Measurements from ENCODE around the gene ARHGEF3. TPM values are rescaled to one million over a fixed set of nuclear protein-coding genes. Genes with fewer than 3 reads are reported as not detected.

Gene ARHGEF3
- total RNA-seq, 1 donor from 2014 or later = 0.52 TPM

DNA sequence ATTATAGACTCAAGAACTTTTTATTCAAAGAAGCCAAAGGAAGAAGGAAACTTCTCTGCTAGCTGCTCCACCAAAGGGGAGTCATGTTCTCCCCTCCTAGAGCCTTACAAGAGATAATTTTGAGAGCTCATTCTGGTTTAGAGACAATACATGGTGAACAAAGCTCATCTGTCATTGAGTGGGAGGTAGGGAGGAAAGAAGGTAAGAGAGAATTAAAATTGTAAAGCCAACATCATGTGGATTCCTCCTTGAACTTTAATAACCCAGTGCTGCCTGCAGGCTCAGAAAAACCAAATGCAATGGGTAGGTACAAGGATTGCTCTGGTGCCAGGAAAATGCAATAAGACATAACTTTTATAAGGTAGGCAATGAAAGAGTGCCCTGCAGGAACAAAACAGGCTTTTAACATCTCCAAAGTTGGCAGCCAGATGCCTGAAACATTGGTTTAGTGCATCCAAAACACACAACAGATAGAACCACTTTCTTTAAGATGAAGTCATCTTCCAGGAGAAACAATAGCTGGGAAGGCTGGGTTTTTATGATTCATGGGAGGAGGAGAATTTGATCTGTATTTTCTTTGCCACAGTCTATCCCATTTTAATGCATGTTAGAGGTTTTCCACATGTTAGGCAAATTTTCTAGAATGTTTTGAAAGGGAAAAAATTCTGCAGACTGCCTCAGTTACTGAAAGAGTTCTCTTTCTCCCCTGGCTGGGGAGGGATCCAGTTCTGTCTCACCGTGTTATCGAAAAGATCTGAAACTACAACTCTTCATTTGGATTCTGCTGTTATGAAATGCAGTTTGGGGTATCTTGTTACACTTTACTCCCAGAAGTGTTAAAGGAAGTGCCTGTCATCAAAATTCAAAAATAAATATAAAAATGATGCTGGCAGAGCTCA lies 11.3 kb upstream of the ARHGEF3 start:
- H3K9me3 Mint-ChIP-seq = no peaks in the 10 kb centered on the region
- no peak for DNase-seq (ENCODE audit: low spot score)
- no peak overlapping the region for H2AFZ ChIP-seq (replicated peaks)
- no peaks in the 10 kb centered on the region for H3K27me3 ChIP-seq
- H4K20me1 ChIP-seq (ENCODE audit: low read depth) = no peaks in the 10 kb centered on the region
- H3K4me1 Mint-ChIP-seq = peaks cover 7% of the 10 kb centered on the region
- H3F3A ChIP-seq (ENCODE audit: low read depth) = no peaks in the 10 kb centered on the region
- H3K4me1 ChIP-seq = no peaks in the 10 kb centered on the region
- no peak overlapping the region for H3K4me3 ChIP-seq
- no peaks in the 10 kb centered on the region for H3K36me3 Mint-ChIP-seq
- peaks cover 3% of the 10 kb centered on the region for H3K27me3 Mint-ChIP-seq (ENCODE audit: insufficient read depth, low read depth)
- no peaks in the 10 kb centered on the region for H3K79me2 ChIP-seq (ENCODE audit: low read depth)
- no peak for TF ChIP-seq EZH2phosphoT487 (IDR thresholded peaks at IDR 0.05)
- TF ChIP-seq CTCF (IDR thresholded peaks at IDR 0.05) = no peak
- TF ChIP-seq EZH2 (IDR thresholded peaks at IDR 0.05) = no peak
- no peak overlapping the region for H3K9ac ChIP-seq
- no peaks in the 10 kb centered on the region for H3K9me3 ChIP-seq (ENCODE audit: low read depth)
- no peak overlapping the region for H3K27ac Mint-ChIP-seq
- no peak overlapping the region for H3K4me2 ChIP-seq
- H3K27ac ChIP-seq = no peak overlapping the region
- H3K36me3 ChIP-seq = no peaks in the 10 kb centered on the region
- H3K4me3 Mint-ChIP-seq = no peak overlapping the region

DNA sequence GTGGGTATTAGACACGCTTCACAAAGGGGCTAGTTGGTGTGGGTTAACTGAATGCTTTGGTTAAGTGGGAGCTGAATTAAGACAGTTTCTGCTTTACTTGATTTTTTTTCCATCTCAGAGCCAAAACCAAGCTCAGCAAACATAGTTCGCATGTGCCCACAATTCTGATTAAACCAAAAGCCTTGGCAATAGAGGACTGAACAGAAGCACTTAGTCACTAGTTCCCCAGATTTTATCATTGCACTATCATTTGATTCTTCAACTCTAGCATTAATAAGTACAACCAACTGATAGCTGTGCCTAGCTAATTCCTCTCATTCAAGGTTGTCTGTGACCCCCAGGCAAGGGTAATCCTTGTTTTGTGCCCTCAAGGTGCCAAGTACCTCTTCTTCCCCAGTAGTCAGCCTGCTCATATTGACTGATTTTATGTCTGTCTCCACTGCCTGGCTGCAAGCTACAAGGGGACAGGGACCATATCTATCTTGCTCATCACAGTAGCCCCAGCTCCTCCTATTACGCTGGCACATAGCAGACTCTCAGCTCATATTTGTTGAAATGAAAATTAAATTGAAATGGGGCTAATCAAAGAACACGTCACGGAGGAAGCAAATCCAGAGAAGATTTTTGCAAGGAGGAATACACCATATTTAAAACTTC lies 9.9 kb upstream of the ARHGEF3 start:
- Mint-ChIP-seq H3K36me3 (no peaks in the 10 kb centered on the region), H3K27me3 (ENCODE audit: insufficient read depth, low read depth) (no peaks in the 10 kb centered on the region), H3K4me1 (peaks cover 7% of the 10 kb centered on the region), H3K9me3 (no peaks in the 10 kb centered on the region), H3K27ac (no peak overlapping the region), H3K4me3 (no peak overlapping the region)
- Histone ChIP-seq H3K79me2 (ENCODE audit: low read depth) (no peaks in the 10 kb centered on the region), H2AFZ (replicated peaks) (no peak overlapping the region), H3F3A (ENCODE audit: low read depth) (no peaks in the 10 kb centered on the region), H3K36me3 (no peaks in the 10 kb centered on the region), H4K20me1 (ENCODE audit: low read depth) (no peaks in the 10 kb centered on the region), H3K27ac (no peak overlapping the region), H3K9me3 (ENCODE audit: low read depth) (no peaks in the 10 kb centered on the region), H3K27me3 (no peaks in the 10 kb centered on the region), H3K4me1 (no peaks in the 10 kb centered on the region), H3K9ac (no peak overlapping the region), H3K4me3 (no peak overlapping the region), H3K4me2 (no peak overlapping the region)
- no peak for DNase-seq (ENCODE audit: low spot score)
- no peak for TF ChIP-seq EZH2phosphoT487 (IDR thresholded peaks at IDR 0.05)
- TF ChIP-seq EZH2 (IDR thresholded peaks at IDR 0.05) = no peak
- no peak for TF ChIP-seq CTCF (IDR thresholded peaks at IDR 0.05)

DNA sequence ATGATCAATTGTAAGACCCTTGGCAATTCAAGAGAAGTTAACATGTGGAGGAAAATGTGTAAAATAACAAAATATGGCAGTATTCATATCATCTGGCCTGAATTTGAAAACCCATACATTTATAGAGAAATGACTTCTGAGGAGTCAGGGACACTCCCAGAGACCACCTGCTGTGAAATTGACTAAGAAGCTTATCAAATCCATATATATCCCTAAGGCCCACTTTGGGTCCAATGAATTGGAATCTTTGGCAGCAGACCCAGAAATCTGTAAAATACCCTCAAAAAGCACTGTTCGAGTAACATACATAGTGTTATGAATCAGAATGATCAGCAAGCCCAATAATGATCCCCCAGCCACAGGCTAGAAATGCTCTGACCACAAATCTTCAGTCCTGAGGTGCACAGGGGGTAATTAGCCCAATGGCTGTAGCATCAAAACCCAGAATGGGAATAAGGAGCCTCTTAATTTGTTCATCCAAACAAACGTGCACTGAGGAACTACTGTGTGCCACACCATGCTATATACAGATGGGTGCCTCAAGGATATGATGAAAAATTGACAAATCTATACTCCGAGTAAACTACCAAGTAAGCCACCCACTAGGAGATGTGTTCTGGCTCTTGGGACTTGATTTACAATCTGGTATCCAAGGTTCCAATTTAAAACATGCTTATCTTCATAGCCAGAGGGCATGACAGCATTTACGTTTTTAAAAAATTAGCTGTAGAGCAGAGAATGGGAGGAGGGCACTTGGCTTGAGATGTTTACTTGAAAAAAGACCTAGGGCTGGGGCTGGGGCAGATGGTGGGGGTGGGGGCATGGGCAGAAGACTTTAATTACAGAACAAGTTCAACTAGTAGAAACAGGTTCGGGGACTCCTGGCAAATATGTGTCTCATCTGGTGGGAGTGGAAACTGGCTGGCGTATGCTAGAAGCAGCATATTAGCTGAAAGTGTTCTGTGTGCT lies 9.1 kb upstream of the ARHGEF3 start:
- Histone ChIP-seq H2AFZ (replicated peaks) (no peak overlapping the region), H3K9ac (no peak overlapping the region), H3K79me2 (ENCODE audit: low read depth) (no peaks in the 10 kb centered on the region), H3K4me2 (no peak overlapping the region), H3K27ac (no peak overlapping the region), H3K4me1 (no peaks in the 10 kb centered on the region), H3K9me3 (ENCODE audit: low read depth) (no peaks in the 10 kb centered on the region), H3K27me3 (no peaks in the 10 kb centered on the region), H3K36me3 (no peaks in the 10 kb centered on the region), H3F3A (ENCODE audit: low read depth) (no peaks in the 10 kb centered on the region), H3K4me3 (no peak overlapping the region), H4K20me1 (ENCODE audit: low read depth) (no peaks in the 10 kb centered on the region)
- Mint-ChIP-seq H3K27me3 (ENCODE audit: insufficient read depth, low read depth) (no peaks in the 10 kb centered on the region), H3K4me1 (peaks cover 7% of the 10 kb centered on the region), H3K27ac (no peak overlapping the region), H3K36me3 (no peaks in the 10 kb centered on the region), H3K9me3 (no peaks in the 10 kb centered on the region), H3K4me3 (no peak overlapping the region)
- no peak for DNase-seq (ENCODE audit: low spot score)
- TF ChIP-seq EZH2phosphoT487 (IDR thresholded peaks at IDR 0.05) (no peak), EZH2 (IDR thresholded peaks at IDR 0.05) (no peak), CTCF (IDR thresholded peaks at IDR 0.05) (no peak)

Measured in neural progenitor cell (in vitro differentiated cells).